Neural progenitor cell (in vitro differentiated cells): ENCODE measurements around the gene DIAPH3. TPM values are rescaled to one million over a fixed set of nuclear protein-coding genes. Genes with fewer than 3 reads are reported as not detected.

Source experiments
- DNase-seq: peaks from one replicate; pipeline ENCODE4 v3.0.0-alpha.2; 2016; ENCODE audit warnings: low spot score
- H2AFZ ChIP-seq: fragments of 200-600 bp; sonication (generic); replicated peaks from 2 replicates; pipeline ENCODE4 v1.6.1; 2016; ENCODE audit warnings: antibody characterized with exemption
- H3F3A ChIP-seq: fragments of 200-600 bp; sonication (generic); 2 replicates; pipeline ENCODE4 v1.6.1; 2016; ENCODE audit warnings: antibody characterized with exemption, low read depth
- H3K27ac ChIP-seq: fragments of 200-600 bp; sonication (generic); 2 replicates; pipeline ENCODE4 v1.5.1; 2016; ENCODE audit warnings: mild to moderate bottlenecking
- H3K27me3 ChIP-seq: fragments of 200-600 bp; sonication (generic); 2 replicates; pipeline ENCODE4 v1.6.1; 2016; ENCODE audit warnings: mild to moderate bottlenecking, moderate library complexity
- H3K36me3 ChIP-seq: fragments of 200-600 bp; sonication (generic); 2 replicates; pipeline ENCODE4 v1.5.1; 2016
- H3K4me1 ChIP-seq: fragments of 200-600 bp; sonication (generic); 2 replicates; pipeline ENCODE4 v1.6.1; 2016; ENCODE audit warnings: mixed run types
- H3K4me2 ChIP-seq: fragments of 200-600 bp; sonication (generic); 2 replicates; pipeline ENCODE4 v1.6.1; 2016
- H3K4me3 ChIP-seq: fragments of 200-600 bp; sonication (generic); 2 replicates; pipeline ENCODE4 v1.5.1; 2016
- H3K79me2 ChIP-seq: fragments of 200-600 bp; sonication (generic); 2 replicates; pipeline ENCODE4 v1.6.1; 2016; ENCODE audit warnings: low read depth
- H3K9ac ChIP-seq: fragments of 200-600 bp; sonication (generic); 2 replicates; pipeline ENCODE4 v1.6.1; 2016
- H3K9me3 ChIP-seq: fragments of 200-600 bp; sonication (generic); 2 replicates; pipeline ENCODE4 v1.5.1; 2016; ENCODE audit warnings: low read depth
- H4K20me1 ChIP-seq: fragments of 200-600 bp; sonication (generic); 2 replicates; pipeline ENCODE4 v1.6.1; 2016; ENCODE audit warnings: low read depth
- H3K27ac Mint-ChIP-seq: 3 replicates; pipeline ENCODE4 v1.8.0; 2021; ENCODE audit warnings: mixed read lengths
- H3K27me3 Mint-ChIP-seq: 2 replicates; pipeline ENCODE4 v1.8.0; 2022; ENCODE audit warnings: low read depth, mild to moderate bottlenecking, inconsistent platforms, moderate library complexity, mixed read lengths; ENCODE audit not compliant: insufficient read depth
- H3K36me3 Mint-ChIP-seq: 3 replicates; pipeline ENCODE4 v1.8.0; 2021; ENCODE audit warnings: mixed read lengths
- H3K4me1 Mint-ChIP-seq: 3 replicates; pipeline ENCODE4 v1.8.0; 2021; ENCODE audit warnings: mixed read lengths
- H3K4me3 Mint-ChIP-seq: 3 replicates; pipeline ENCODE4 v1.8.0; 2021; ENCODE audit warnings: mild to moderate bottlenecking, moderate library complexity, mixed read lengths
- H3K9me3 Mint-ChIP-seq: 3 replicates; pipeline ENCODE4 v1.8.0; 2020; ENCODE audit warnings: mixed read lengths
- CTCF ChIP-seq: fragments of 200-600 bp; sonication (generic); IDR thresholded peaks from 2 replicates; pipeline ENCODE4 v1.5.1; 2017; ENCODE audit warnings: antibody characterized with exemption, mild to moderate bottlenecking
- EZH2 ChIP-seq: fragments of 200-600 bp; sonication (generic); IDR thresholded peaks from 2 replicates; pipeline ENCODE4 v1.6.1; 2017; ENCODE audit warnings: antibody characterized with exemption, mild to moderate bottlenecking, moderate library complexity
- EZH2phosphoT487 ChIP-seq: fragments of 200-600 bp; sonication (generic); IDR thresholded peaks from 2 replicates; pipeline ENCODE4 v1.6.1; 2017; ENCODE audit warnings: antibody characterized with exemption
- small RNA-seq: library from RNA; depleted of rRNA; stranded (forward); fragments of <200 nt; gene quantifications from one replicate; pipeline ENCODE3, GENCODE V24; 2015
- total RNA-seq: library from RNA; depleted of rRNA; stranded (reverse); fragments of >200 nt; gene quantifications from 2 replicates; pipeline ENCODE4 v1.2.3, GENCODE V29; 2015; ENCODE audit warnings: low replicate concordance

Gene DIAPH3
- total RNA-seq, 1 donor from 2014 or later, result 51.5 TPM

GRCh38 chr13:59625111-59625510 lies 538.6 kb downstream of the DIAPH3 start:
- H3K4me3 Mint-ChIP-seq, result no peak overlapping the region
- H3K9me3 ChIP-seq, result no peaks in the 10 kb centered on the region

GRCh38 chr13:59623206-59623915 lies 540.4 kb downstream of the DIAPH3 start:
- Mint-ChIP-seq H3K9me3 (peaks cover 31% of the 10 kb centered on the region), H3K4me1 (peaks cover 3% of the 10 kb centered on the region), H3K27me3 (peaks cover 3% of the 10 kb centered on the region), H3K27ac (no peak overlapping the region), H3K36me3 (no peaks in the 10 kb centered on the region), H3K4me3 (no peak overlapping the region)
- no peaks in the 10 kb centered on the region for H3F3A ChIP-seq
- H3K36me3 ChIP-seq, result no peaks in the 10 kb centered on the region
- H3K4me1 ChIP-seq, result peaks cover 13% of the 10 kb centered on the region
- TF ChIP-seq EZH2 (no peak), CTCF (no peak), EZH2phosphoT487 (no peak)
- no peaks in the 10 kb centered on the region for H3K27me3 ChIP-seq
- DNase-seq, result no peak
- peak overlapping the region; percentile 26 for H3K4me2 ChIP-seq
- H3K4me3 ChIP-seq, result no peak overlapping the region
- peak overlapping the region; percentile 13 for H3K27ac ChIP-seq
- H3K9ac ChIP-seq, result no peak overlapping the region
- H2AFZ ChIP-seq, result no peak overlapping the region
- H4K20me1 ChIP-seq, result no peaks in the 10 kb centered on the region
- no peaks in the 10 kb centered on the region for H3K79me2 ChIP-seq
- peaks cover 3% of the 10 kb centered on the region for H3K9me3 ChIP-seq

More at GRCh38 chr13:59625111-59625510, 538.6 kb downstream of the DIAPH3 start:
- Histone ChIP-seq H3F3A (no peaks in the 10 kb centered on the region), H3K27me3 (no peaks in the 10 kb centered on the region), H2AFZ (no peak overlapping the region), H3K4me2 (no peak overlapping the region), H3K4me1 (peaks cover 13% of the 10 kb centered on the region), H3K79me2 (no peaks in the 10 kb centered on the region), H4K20me1 (no peaks in the 10 kb centered on the region), H3K9ac (no peak overlapping the region), H3K4me3 (no peak overlapping the region), H3K36me3 (no peaks in the 10 kb centered on the region), H3K27ac (no peak overlapping the region)
- H3K9me3 Mint-ChIP-seq, result peaks cover 20% of the 10 kb centered on the region
- no peak for DNase-seq
- no peak overlapping the region for H3K27ac Mint-ChIP-seq
- H3K36me3 Mint-ChIP-seq, result no peaks in the 10 kb centered on the region
- H3K4me1 Mint-ChIP-seq, result peaks cover 4% of the 10 kb centered on the region
- peaks cover 3% of the 10 kb centered on the region for H3K27me3 Mint-ChIP-seq
- no peak for TF ChIP-seq EZH2
- TF ChIP-seq CTCF, result no peak
- no peak for TF ChIP-seq EZH2phosphoT487

GRCh38 chr13:59621773-59622172 lies 542.0 kb downstream of the DIAPH3 start:
- Mint-ChIP-seq H3K27ac (no peak overlapping the region), H3K9me3 (peaks cover 36% of the 10 kb centered on the region), H3K36me3 (no peaks in the 10 kb centered on the region), H3K4me3 (no peak overlapping the region), H3K27me3 (peaks cover 3% of the 10 kb centered on the region), H3K4me1 (peaks cover 3% of the 10 kb centered on the region)
- peaks cover 13% of the 10 kb centered on the region for H3K4me1 ChIP-seq
- no peak overlapping the region for H3K27ac ChIP-seq
- no peak overlapping the region for H3K4me2 ChIP-seq
- H3K27me3 ChIP-seq, result no peaks in the 10 kb centered on the region
- peaks cover 6% of the 10 kb centered on the region for H3K9me3 ChIP-seq
- TF ChIP-seq EZH2phosphoT487 (no peak), EZH2 (no peak), CTCF (no peak)
- no peaks in the 10 kb centered on the region for H3K36me3 ChIP-seq
- H3F3A ChIP-seq, result no peaks in the 10 kb centered on the region
- no peaks in the 10 kb centered on the region for H3K79me2 ChIP-seq
- no peak overlapping the region for H3K9ac ChIP-seq
- no peak overlapping the region for H2AFZ ChIP-seq
- DNase-seq, result no peak
- H4K20me1 ChIP-seq, result no peaks in the 10 kb centered on the region
- no peak overlapping the region for H3K4me3 ChIP-seq

Small RNA genes lying within 50 kb of the gene (small RNA-seq; reads per million reads assigned to genes)
- gene RN7SL375P (not detected), gene RNY4P28 (not detected)

Other genes starting within 250 kb of the DIAPH3 start
- 29.3 and 40.6 TPM in 2 replicates for gene TDRD3, start 233.3 kb upstream of the DIAPH3 start, total RNA-seq